HT-29 (cell line): ENCODE measurements around the gene PTPN14. TPM values are rescaled to one million over a fixed set of nuclear protein-coding genes. Genes with fewer than 3 reads are reported as not detected.

Experiments used
- DNase-seq: peaks from one replicate; pipeline ENCODE4 v3.0.0-alpha.2; 2015; ENCODE audit warnings: low spot score
- total RNA-seq: library from RNA; depleted of rRNA; stranded (reverse); fragments of >200 nt; shearing (Covaris generic); gene quantifications from 2 replicates; pipeline ENCODE4 v1.2.3, GENCODE V29; 2014

Gene PTPN14
- total RNA-seq, 1 experiment from 2014 or later = 11.0 TPM

GRCh38 chr1:214337511-214337910 lies 213.9 kb downstream of the PTPN14 start:
- no peak for DNase-seq

GRCh38 chr1:214337015-214337414 lies 214.4 kb downstream of the PTPN14 start:
- no peak for DNase-seq

DNA sequence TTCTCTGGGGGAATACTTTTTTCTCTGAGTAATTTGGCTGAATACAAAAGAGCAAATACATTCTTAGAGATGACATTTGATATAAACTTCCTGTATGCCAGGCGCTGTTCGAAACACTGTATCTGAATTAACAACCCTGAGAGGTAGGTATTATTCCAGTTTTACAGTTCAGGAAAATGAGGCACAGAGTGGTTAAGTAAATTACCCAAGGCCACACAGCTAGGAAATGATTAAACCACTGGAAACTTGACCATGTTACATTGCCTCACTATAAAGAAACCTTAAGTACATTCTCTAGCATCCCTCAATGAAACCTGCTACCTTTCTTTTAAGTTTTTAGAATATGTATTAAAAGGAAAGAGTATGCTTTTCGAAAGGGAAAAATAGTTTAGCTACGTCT lies 215.8 kb downstream of the PTPN14 start:
- no peak for DNase-seq

DNA sequence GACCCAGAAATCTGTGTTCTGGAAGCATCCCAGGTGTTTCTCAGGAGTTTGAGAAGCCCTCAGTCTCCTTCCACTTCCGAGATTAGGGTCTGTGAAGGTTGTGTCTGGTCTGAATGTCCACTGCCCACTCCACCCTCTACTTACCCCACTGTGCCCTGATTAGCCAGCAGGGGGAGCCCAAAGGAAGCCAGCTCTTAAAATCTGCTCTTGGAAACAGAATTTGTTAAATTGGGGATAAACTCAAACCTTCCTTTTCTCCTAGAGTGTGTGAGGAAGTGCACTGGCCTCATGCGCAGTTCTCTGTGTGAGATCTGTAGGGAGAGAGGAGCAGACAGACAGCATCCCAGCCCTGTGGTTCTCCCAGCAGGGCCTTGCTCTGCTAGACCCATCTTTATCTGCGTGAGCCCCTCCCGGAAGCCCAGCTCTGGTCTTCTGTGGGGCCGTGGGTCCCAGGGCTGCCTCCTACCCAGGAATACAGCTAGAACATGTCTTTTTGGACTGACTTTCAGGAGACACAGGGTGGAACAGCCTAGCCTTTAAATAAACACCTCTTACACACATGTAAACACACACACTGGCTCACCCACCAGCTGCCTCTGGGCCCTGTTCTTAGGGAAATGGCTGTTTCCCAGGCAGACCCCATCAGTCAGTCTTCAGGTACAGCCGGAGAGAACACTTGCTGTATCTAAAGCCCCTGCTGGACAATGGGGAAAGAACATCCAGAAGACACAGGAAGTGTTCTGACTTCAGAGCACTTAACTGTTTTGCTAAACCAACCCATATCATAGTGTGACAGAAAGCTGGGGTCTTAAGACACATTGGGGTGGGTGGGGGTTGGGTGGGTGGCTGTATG lies 218.2 kb downstream of the PTPN14 start:
- DNase-seq = peak; percentile 70

DNA sequence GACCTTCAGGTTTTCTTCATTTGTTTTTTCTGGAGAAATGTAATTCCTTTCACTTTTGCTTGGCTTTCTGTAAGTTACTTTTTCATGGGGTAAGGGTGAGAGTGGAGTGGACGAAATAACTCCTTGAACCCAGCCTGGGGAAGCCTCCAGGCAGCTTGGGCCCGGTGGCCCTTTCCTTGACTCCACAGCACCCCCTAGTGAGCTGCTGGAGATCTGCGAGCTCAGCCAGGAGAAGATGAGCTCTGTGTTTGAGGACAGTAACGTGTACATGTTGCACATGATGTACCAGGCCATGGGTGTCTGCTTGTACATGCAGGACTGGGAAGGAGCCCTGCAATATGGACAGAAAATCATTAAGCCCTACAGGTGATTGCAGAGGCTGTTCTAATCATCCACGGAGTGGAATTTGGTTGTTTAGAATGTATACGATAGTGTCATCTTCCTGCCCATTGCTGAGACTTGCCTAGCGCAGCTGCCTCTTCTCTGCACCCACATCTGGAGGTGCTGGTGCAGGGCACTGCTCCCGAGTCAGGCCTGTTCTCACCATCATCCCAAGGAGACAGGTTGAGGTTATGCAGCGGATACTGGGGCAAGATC lies 219.5 kb downstream of the PTPN14 start:
- peak; percentile 53 for DNase-seq

DNA sequence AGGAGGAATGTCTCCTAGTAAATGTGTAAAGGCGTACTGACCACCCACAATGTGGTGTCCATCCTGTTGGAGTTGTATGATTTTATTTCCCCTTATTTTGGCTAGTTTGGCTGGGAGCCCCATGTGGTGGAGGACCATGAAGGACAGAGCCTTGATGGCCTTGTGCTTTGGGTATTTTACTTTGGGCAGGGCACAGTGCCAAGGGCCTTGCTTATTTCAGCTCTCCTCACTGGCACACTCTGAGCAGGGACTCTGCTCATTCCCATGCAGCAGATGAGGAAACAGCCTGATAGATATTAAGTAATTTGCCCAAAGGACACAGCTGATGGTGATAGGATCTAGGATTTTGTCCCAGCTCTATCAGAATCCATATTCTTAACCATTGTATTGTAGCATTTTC lies 220.2 kb downstream of the PTPN14 start:
- no peak for DNase-seq

- no peak for DNase-seq
Observed at GRCh38 chr1:214330715-214331114, 220.7 kb downstream of the PTPN14 start.

- no peak for DNase-seq
Observed at GRCh38 chr1:214330222-214330621, 221.2 kb downstream of the PTPN14 start.

DNA sequence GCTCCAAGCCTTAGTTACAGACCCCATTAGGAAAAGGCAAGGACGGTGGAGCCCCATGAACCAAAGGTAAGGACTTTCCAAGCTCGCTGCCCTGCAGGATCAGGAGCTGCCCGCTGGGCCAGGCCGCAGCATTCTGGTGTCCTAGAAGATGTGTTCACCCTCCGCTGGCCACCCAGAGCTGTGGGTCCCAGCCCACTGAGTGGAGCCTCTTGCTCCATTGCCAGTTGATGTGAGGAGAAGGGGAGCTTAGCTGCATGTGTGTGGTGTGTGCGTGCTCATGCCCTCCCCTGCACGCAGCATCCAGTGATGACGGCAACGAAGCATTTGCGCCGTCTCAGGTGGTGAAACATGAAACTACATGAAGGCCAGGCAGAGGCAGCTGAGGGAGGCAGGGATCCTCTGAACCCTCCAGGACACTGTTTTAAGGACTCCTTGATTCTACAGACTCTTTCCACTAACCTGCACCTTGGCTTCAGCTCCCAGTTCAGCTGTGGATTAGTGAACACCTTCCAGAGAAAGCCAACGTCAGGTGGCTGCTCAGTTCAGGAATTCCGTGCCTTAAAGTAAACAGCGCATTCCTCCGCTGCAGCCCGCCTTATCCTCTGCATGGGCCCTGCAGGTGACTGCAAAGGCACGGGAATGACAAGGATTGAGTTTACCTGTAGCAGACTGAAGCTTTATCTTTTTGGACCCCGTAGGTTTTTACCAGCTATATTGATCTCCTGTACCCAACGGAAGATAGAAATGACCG lies 221.8 kb downstream of the PTPN14 start:
- DNase-seq = no peak

- DNase-seq = peak; percentile 90
Observed at GRCh38 chr1:214328770-214329469, 222.5 kb downstream of the PTPN14 start.

GRCh38 chr1:214327514-214327913 lies 223.9 kb downstream of the PTPN14 start:
- DNase-seq = no peak

- DNase-seq = no peak
Observed at GRCh38 chr1:214326406-214326805, 225.0 kb downstream of the PTPN14 start.

DNA sequence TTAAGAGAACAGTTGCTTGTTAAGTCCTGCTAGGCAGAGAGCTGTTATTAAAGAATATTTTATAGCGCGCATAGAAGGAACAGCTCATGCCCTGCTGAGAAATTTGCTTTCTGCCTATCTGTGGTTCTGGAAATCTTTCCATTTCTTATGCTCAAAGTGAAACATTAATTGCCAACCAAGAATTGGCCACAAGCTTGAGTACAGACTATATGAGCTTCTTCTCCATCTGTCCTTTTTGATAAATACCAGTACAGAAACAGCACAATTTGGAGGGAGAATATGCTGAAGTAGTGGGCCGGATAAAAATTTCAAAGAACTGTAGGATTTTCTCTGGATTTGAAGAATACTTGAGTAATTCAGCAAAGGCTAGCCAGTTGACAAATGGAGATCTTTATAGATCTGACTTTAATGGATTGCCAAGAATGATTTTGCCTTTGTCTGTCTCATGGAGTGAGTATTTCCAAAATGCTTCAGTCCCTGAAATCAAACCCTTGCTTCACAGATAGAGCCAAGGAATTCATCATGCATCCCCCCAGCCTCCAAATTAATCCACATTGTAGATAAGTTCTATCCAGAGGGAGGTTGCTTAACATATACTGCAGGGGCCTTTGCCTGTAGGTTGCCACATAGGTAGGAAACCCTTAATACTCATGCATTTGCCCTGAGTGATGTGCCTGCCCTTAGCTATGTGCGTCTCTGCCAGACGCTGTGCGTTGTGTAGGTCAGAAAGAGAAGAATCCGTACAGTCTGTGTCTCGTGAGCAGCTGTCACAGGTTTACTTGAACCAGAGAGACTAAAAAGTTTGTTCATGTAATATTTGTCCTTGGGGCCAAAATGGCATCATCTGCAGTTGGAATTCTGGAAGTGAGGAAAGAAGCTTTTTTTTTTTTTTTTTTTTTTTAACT lies 226.3 kb downstream of the PTPN14 start:
- DNase-seq = no peak

GRCh38 chr1:214321705-214322453 lies 229.5 kb downstream of the PTPN14 start:
- DNase-seq = no peak

DNA sequence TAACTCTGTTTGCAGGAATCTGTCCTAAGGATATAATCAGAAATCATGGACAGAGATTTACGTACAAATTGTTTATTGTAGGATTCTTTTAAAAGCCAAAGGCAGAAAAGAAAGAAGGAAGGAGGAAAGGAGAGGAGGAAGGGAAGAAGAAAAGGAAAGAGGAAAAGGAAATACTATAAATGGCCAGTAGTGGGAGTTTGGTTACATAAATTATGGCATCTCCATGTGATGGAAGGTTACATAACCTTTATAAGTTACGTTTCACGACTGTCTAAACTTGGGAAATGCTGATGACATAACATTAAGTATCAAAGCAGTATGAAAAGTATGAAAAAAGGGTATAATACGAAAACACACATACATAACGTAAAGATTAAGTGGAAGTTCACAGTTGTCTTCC lies 231.5 kb downstream of the PTPN14 start:
- no peak for DNase-seq

GRCh38 chr1:214318956-214319736 lies 232.3 kb downstream of the PTPN14 start:
- no peak for DNase-seq

DNA sequence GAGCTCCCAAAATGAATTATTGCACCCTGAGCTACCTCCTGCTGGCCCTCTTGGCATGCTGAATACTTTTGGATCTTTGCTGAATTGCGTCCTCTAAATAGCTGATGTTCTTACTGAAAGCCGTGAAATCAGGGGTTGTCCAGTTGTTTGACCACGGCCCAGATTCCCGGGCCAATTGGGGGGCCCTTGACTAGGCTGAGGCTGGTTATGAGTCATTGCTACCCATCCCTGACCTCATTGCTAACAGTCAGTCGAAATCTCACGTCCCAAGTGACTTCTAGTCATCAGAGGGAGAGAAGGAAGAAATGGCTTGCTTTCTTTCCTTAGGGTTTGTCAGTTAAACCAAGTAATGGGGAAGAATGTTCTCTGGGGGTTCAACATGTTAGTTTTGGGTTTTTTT lies 233.0 kb downstream of the PTPN14 start:
- DNase-seq = no peak

GRCh38 chr1:214317734-214318133 lies 233.7 kb downstream of the PTPN14 start:
- no peak for DNase-seq

- DNase-seq = no peak
Observed at GRCh38 chr1:214317300-214317699, 234.1 kb downstream of the PTPN14 start.
